A549 (cell line): ENCODE measurements around the gene NPTX2. TPM values are rescaled to one million over a fixed set of nuclear protein-coding genes. Genes with fewer than 3 reads are reported as not detected.

ENCODE experiments used
- ATAC-seq, 2 experiments: fragments of 200-7000 bp in 1 of 2; fragments of >200 bp in 1 of 2; cut with Nextera tagmentation in 1 of 2; cut with Tn5 transposase in 1 of 2; 3 replicates each; pipeline versions ENCODE4 v1.8.0 to v1.9.1; 2018 to 2020; ENCODE audit warnings: mild to moderate bottlenecking in 1 of 2, moderate library complexity in 1 of 2
- CTCF ChIA-PET: fragments of 300-600 bp; sonication (Branson Sonifier 250); formaldehyde crosslinking; extraction: SDS; loops from one replicate; lab custom pipeline; 2021; ENCODE audit warnings: antibody characterized with exemption, inconsistent platforms; lab: Yijun Ruan, JAX
- POLR2A ChIA-PET: fragments of 350-600 bp; formaldehyde crosslinking; extraction: SDS; loops from one replicate; lab custom pipeline; 2021; ENCODE audit warnings: antibody characterized with exemption, inconsistent platforms; lab: Yijun Ruan, JAX
- DNase-seq, 2 experiments: peaks; one replicate each; pipeline versions ENCODE4 v3.0.0 to v3.0.0-alpha.2; 2011 to 2016; ENCODE audit warnings: low read depth in 1 of 2, low spot score in 1 of 2
- FAIRE-seq: peaks from 2 replicates; lab custom pipeline; 2011; peaks lifted over from hg19 to GRCh38; lab: Jason Lieb, UNC
- H3K27ac ChIP-seq, 2 experiments: fragments of >200 bp; sonication (Bioruptor Twin); formaldehyde crosslinking; 3 replicates each; pipeline ENCODE4 v1.5.1; 2016 to 2017
- H3K4me1 ChIP-seq: fragments of >200 bp; sonication (Bioruptor Twin); formaldehyde crosslinking; 3 replicates; pipeline ENCODE4 v1.6.1; 2016
- H3K4me2 ChIP-seq: fragments of >200 bp; sonication (Bioruptor Twin); formaldehyde crosslinking; 3 replicates; pipeline ENCODE4 v1.6.1; 2016
- H3K4me3 ChIP-seq: fragments of >200 bp; sonication (Bioruptor Twin); formaldehyde crosslinking; 3 replicates; pipeline ENCODE4 v1.5.1; 2016
- H3K9me3 ChIP-seq: fragments of >200 bp; sonication (Bioruptor Twin); formaldehyde crosslinking; 3 replicates; pipeline ENCODE4 v1.6.1; 2016
- BCL3 ChIP-seq: fragments of >200 bp; sonication (Bioruptor Twin); formaldehyde crosslinking; IDR thresholded peaks from 3 replicates; pipeline ENCODE4 v1.6.1; 2016
- CBX2 ChIP-seq: fragments of 200-600 bp; sonication (generic); IDR thresholded peaks from 2 replicates; pipeline ENCODE4 v1.6.1; 2016; ENCODE audit warnings: low read depth, mild to moderate bottlenecking, borderline replicate concordance
- CEBPB ChIP-seq, 2 experiments: fragments of >200 bp in 1 of 2; sonication (Bioruptor Twin) in 1 of 2; formaldehyde crosslinking in 1 of 2; IDR thresholded peaks; 2 replicates each; pipeline ENCODE4 v1.6.1; 2012 to 2016
- CHD2 ChIP-seq: fragments of 150-350 bp; IDR thresholded peaks from 2 replicates; pipeline ENCODE4 v1.6.1; 2014; ENCODE audit warnings: low read length; ENCODE audit not compliant: partially characterized antibody
- CHD4 ChIP-seq: fragments of 200-600 bp; sonication (generic); IDR thresholded peaks from 2 replicates; pipeline ENCODE4 v1.6.1; 2016; ENCODE audit warnings: antibody characterized with exemption, mild to moderate bottlenecking, borderline replicate concordance
- E2F6 ChIP-seq: IDR thresholded peaks from 2 replicates; pipeline ENCODE4 v1.6.1; 2012; ENCODE audit warnings: low read depth, borderline replicate concordance
- EHF ChIP-seq: fragments of 250-450 bp; sonication (Bioruptor Pico); IDR thresholded peaks from 2 replicates; pipeline ENCODE4 v1.5.0; 2020; ENCODE audit warnings: mild to moderate bottlenecking
- EHMT2 ChIP-seq: fragments of 200-600 bp; sonication (generic); IDR thresholded peaks from 2 replicates; pipeline ENCODE4 v1.6.1; 2016; ENCODE audit warnings: antibody characterized with exemption, low read depth, mild to moderate bottlenecking, moderate library complexity
- FOSB ChIP-seq: fragments of 250-450 bp; sonication (Bioruptor Pico); IDR thresholded peaks from 2 replicates; pipeline ENCODE4 v1.5.0; 2020; ENCODE audit warnings: mild to moderate bottlenecking, moderate library complexity
- FOSL2 ChIP-seq, 2 experiments: fragments of 450-650 bp in 1 of 2; fragments of >200 bp in 1 of 2; sonication (Bioruptor Twin) in 1 of 2; formaldehyde crosslinking; IDR thresholded peaks; 2 replicates each; pipeline versions ENCODE4 v1.5.0 to v1.6.1; 2016 to 2020; ENCODE audit warnings: mild to moderate bottlenecking in 1 of 2, moderate library complexity in 1 of 2
- HES2 ChIP-seq: fragments of >200 bp; sonication (Bioruptor Twin); formaldehyde crosslinking; IDR thresholded peaks from 2 replicates; pipeline ENCODE4 v1.6.1; 2016
- HEYL ChIP-seq: fragments of 250-450 bp; sonication (Bioruptor Pico); IDR thresholded peaks from 2 replicates; pipeline ENCODE4 v1.8.0; 2021; ENCODE audit warnings: mild to moderate bottlenecking, moderate library complexity
- HOXA7 ChIP-seq: fragments of 250-450 bp; sonication (Bioruptor Pico); IDR thresholded peaks from 2 replicates; pipeline ENCODE4 v1.5.0; 2020; ENCODE audit warnings: mild to moderate bottlenecking, moderate library complexity
- HOXB13 ChIP-seq: fragments of 250-450 bp; sonication (Bioruptor Pico); IDR thresholded peaks from 2 replicates; pipeline ENCODE4 v1.5.0; 2020; ENCODE audit warnings: low read depth, mild to moderate bottlenecking, moderate library complexity
- HOXB5 ChIP-seq: fragments of 250-450 bp; sonication (Bioruptor Pico); IDR thresholded peaks from 2 replicates; pipeline ENCODE4 v1.5.0; 2020; ENCODE audit warnings: mild to moderate bottlenecking, moderate library complexity
- JUN ChIP-seq, 2 experiments: fragments of >200 bp; sonication (Bioruptor Twin); formaldehyde crosslinking; IDR thresholded peaks; 2 replicates in 1 of 2; 3 replicates in 1 of 2; pipeline ENCODE4 v1.6.1; 2016 to 2017
- KDM5A ChIP-seq: fragments of 200-600 bp; sonication (generic); IDR thresholded peaks from 2 replicates; pipeline ENCODE4 v1.6.1; 2016; ENCODE audit warnings: antibody characterized with exemption, mild to moderate bottlenecking
- MAX ChIP-seq: IDR thresholded peaks from 2 replicates; pipeline ENCODE4 v1.6.1; 2012
- POLR2AphosphoS2 ChIP-seq: conservative IDR thresholded peaks from 2 replicates; pipeline ENCODE4 v1.6.1; 2012; ENCODE audit warnings: low read length, improper control_type of control experiment, inconsistent platforms
- RAD21 ChIP-seq, 2 experiments: fragments of >200 bp in 1 of 2; sonication (Bioruptor Twin) in 1 of 2; formaldehyde crosslinking in 1 of 2; IDR thresholded peaks in 1 of 2; conservative IDR thresholded peaks in 1 of 2; 2 replicates in 1 of 2; 3 replicates in 1 of 2; pipeline ENCODE4 v1.6.1; 2012 to 2018; ENCODE audit warnings: inconsistent platforms in 1 of 2
- RCOR1 ChIP-seq: fragments of 150-350 bp; IDR thresholded peaks from 2 replicates; pipeline ENCODE4 v1.6.1; 2014; ENCODE audit warnings: antibody characterized with exemption, low read length, low read depth
- RNF2 ChIP-seq: fragments of 200-600 bp; sonication (generic); IDR thresholded peaks from 2 replicates; pipeline ENCODE4 v1.6.1; 2016; ENCODE audit warnings: low read depth, mild to moderate bottlenecking, antibody characterized with exemption, moderate library complexity, borderline replicate concordance
- SMC3 ChIP-seq: fragments of >200 bp; sonication (Bioruptor Twin); formaldehyde crosslinking; IDR thresholded peaks from 3 replicates; pipeline ENCODE4 v1.6.1; 2018; ENCODE audit warnings: inconsistent platforms
- SREBF2 ChIP-seq: fragments of 450-650 bp; IDR thresholded peaks from 2 replicates; pipeline ENCODE4 v1.6.1; 2014; ENCODE audit warnings: mild to moderate bottlenecking, moderate library complexity
- TFCP2L1 ChIP-seq: fragments of 250-450 bp; sonication (Bioruptor Pico); IDR thresholded peaks from 2 replicates; pipeline ENCODE4 v1.5.0; 2021; ENCODE audit warnings: mild to moderate bottlenecking
- TP53 ChIP-seq: fragments of 250-450 bp; sonication (Bioruptor Pico); IDR thresholded peaks from 2 replicates; pipeline ENCODE4 v1.5.0; 2021; ENCODE audit warnings: mild to moderate bottlenecking, moderate library complexity
- USF2 ChIP-seq: fragments of 450-650 bp; IDR thresholded peaks from 2 replicates; pipeline ENCODE4 v1.6.1; 2014; ENCODE audit warnings: antibody characterized with exemption
- ZFP36 ChIP-seq: fragments of 450-650 bp; IDR thresholded peaks from 2 replicates; pipeline ENCODE4 v1.6.1; 2014; ENCODE audit warnings: borderline replicate concordance; ENCODE audit not compliant: partially characterized antibody
- ZNF302 ChIP-seq: fragments of 250-450 bp; sonication (Bioruptor Pico); IDR thresholded peaks from 2 replicates; pipeline ENCODE4 v1.9.0; 2021; ENCODE audit warnings: inconsistent platforms, mild to moderate bottlenecking, moderate library complexity
- WGBS: methylation state at CpG from one replicate; pipeline ENCODE4 v1.1.6; 2017; ENCODE audit errors: missing lambda C conversion rate; 5-methylcytosine and 5-hydroxymethylcytosine counted together
- polyA plus RNA-seq, 4 experiments: library from polyadenylated mRNA; depleted of rRNA in 3 of 4; stranded (reverse); fragments of >200 nt; fragmentation: RNase III in 1 of 4; extraction: RNeasy Plus Mini Kit Qiagen cat#74134 plus additional on column Dnase treatment in 1 of 4; gene quantifications; 2 replicates in 3 of 4; 3 replicates in 1 of 4; pipeline ENCODE4 v1.2.3, GENCODE V29; 2011 to 2017

The NPTX2 gene
- polyA plus RNA-seq, 2 of the 4 experiments (the other 2 are of a cell fraction), result not detected

GRCh38 chr7:98628418-98628817, 11.3 kb downstream of the NPTX2 start:
- H3K4me1 ChIP-seq, result no peaks in the 10 kb centered on the region
- no peak overlapping the region for H3K4me3 ChIP-seq
- DNase-seq, result no peak
- H3K9me3 ChIP-seq, result peaks cover 23% of the 10 kb centered on the region; the same call in 2 of the 3 replicates
- ChIA-PET CTCF (interaction anchor here (2.1 kb wide), 1 partner anchor 208 kb away, joined by 6 read pairs; no protein-coding TSS in a partner anchor), POLR2A (no interaction called here)
- H3K27ac ChIP-seq, result no peak overlapping the region
- ATAC-seq, result peak; percentile 44 to 51; a peak in 3 of 6 replicates
- 41% methylated on average over 16 of the region's 16 CpGs for WGBS
- no peak overlapping the region for H3K4me2 ChIP-seq
- no peak for FAIRE-seq
- no peak for TF ChIP-seq CBX2
- no peak for TF ChIP-seq E2F6
- TF ChIP-seq SMC3, result no peak
- no peak for TF ChIP-seq FOSB (CRISPR knock-in tag)
- no peak for TF ChIP-seq RNF2
- TF ChIP-seq, all 56 proteins: peak for 0

GRCh38 chr7:98629001-98629431, 11.9 kb downstream of the NPTX2 start:
- POLR2A ChIA-PET, result no interaction called here
- ATAC-seq (no peak), FAIRE-seq (no peak), DNase-seq (no peak)
- WGBS, result 19% methylated on average over 13 of the region's 13 CpGs
- Histone ChIP-seq H3K27ac (no peak overlapping the region), H3K9me3 (peaks cover 17% of the 10 kb centered on the region; the same call in 2 of the 3 replicates), H3K4me3 (no peak overlapping the region), H3K4me1 (no peaks in the 10 kb centered on the region), H3K4me2 (no peak overlapping the region)
- TF ChIP-seq KDM5A (no peak), EHMT2 (no peak), CEBPB (IDR thresholded peaks at IDR 0.05) (no peak), BCL3 (no peak), JUN (IDR thresholded peaks at IDR 0.05) (no peak), HOXA7 (CRISPR knock-in tag) (no peak), TFCP2L1 (no peak), USF2 (no peak), TP53 (no peak), EHF (CRISPR knock-in tag) (no peak), E2F6 (no peak), ZNF302 (no peak)
- CTCF ChIA-PET, result interaction anchor here (0.7 to 2.1 kb wide), 2 partner anchors 99 to 208 kb away, joined by 4 to 6 read pairs; no protein-coding TSS in a partner anchor

- Histone ChIP-seq H3K9me3 (0 out of 3 replicates have a peak, but pooled peaks cover 9% of the 10 kb centered on the region), H3K4me1 (no peaks in the 10 kb centered on the region), H3K4me3 (no peak overlapping the region), H3K27ac (no peak overlapping the region), H3K4me2 (no peak overlapping the region)
- ATAC-seq, result no peak
- CTCF ChIA-PET, result interaction anchor here (0.6 to 1.1 kb wide), 2 partner anchors 10 to 389 kb away, joined by 3 to 4 read pairs; no protein-coding TSS in a partner anchor
- DNase-seq, result no peak
- POLR2A ChIA-PET, result no interaction called here
- 11% methylated on average over 8 of the region's 9 CpGs for WGBS
- no peak for TF ChIP-seq HES2
- TF ChIP-seq HOXB5, result no peak
- no peak for TF ChIP-seq CHD4
- TF ChIP-seq RCOR1, result no peak
- TF ChIP-seq MAX, result no peak
- TF ChIP-seq RNF2, result no peak
- no peak for TF ChIP-seq ZFP36
- no peak for TF ChIP-seq SMC3
- TF ChIP-seq EHF (CRISPR knock-in tag), result no peak
- TF ChIP-seq FOSL2 (IDR thresholded peaks at IDR 0.05), result no peak
- TF ChIP-seq FOSL2 (CRISPR knock-in tag; IDR thresholded peaks at IDR 0.05), result no peak
- no peak for TF ChIP-seq RAD21 (conservative IDR thresholded peaks at IDR 0.05 in 1 of 2, IDR thresholded peaks at IDR 0.05 in 1 of 2)
- no peak for TF ChIP-seq CHD2
- no peak for TF ChIP-seq POLR2AphosphoS2
- no peak for TF ChIP-seq HEYL (CRISPR knock-in tag)
- no peak for TF ChIP-seq TFCP2L1
- TF ChIP-seq SREBF2, result no peak
- no peak for TF ChIP-seq HOXB13 (CRISPR knock-in tag)
- no peak for FAIRE-seq
Measured at GRCh38 chr7:98630149-98630548, 13.1 kb downstream of the NPTX2 start.
